ENCODE results near the gene DNPEP. TPM values are rescaled to one million over a fixed set of nuclear protein-coding genes. Genes with fewer than 3 reads are reported as not detected.

Gene DNPEP
- polyA plus RNA-seq, 1 experiment: 134 TPM

DNA sequence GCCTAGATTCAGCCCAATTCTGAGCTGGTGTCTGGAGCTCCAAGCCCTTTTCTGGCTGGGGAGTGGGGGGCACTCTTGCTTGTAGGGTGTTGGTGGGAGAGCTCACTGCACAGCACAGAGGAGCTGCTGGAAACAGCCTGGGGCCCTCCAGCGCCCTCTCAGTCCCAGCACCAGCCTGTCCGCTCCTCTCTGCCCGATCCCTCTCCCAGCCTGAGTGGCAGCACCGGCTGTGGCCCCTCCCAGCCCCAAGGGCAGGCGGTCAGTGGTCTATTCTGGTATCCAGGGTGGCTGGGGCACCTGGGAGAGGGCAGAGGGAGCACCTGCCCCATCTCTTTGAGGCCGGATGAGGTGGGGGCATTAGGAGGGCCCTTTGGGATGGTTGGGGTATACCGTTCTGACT lies 17.2 kb upstream of the DNPEP start:
- ChIA-PET CTCF (interaction anchor here (0.6 to 7.3 kb wide), 16 partner anchors 11 to 136 kb away, joined by 3 to 291 read pairs (median 6); partner anchors contain the start of genes DNPEP, GMPPA and SPEG), POLR2A (no interaction called here)
- H3K4me3 ChIP-seq (ENCODE audit: low read depth, low read length): no peak overlapping the region
- no peaks in the 10 kb centered on the region for H3K36me3 ChIP-seq (ENCODE audit: control insufficient read depth, insufficient read depth, low read length)
- DNase-seq (ENCODE audit: low read depth): no peak
- TF ChIP-seq, protein P1, sequence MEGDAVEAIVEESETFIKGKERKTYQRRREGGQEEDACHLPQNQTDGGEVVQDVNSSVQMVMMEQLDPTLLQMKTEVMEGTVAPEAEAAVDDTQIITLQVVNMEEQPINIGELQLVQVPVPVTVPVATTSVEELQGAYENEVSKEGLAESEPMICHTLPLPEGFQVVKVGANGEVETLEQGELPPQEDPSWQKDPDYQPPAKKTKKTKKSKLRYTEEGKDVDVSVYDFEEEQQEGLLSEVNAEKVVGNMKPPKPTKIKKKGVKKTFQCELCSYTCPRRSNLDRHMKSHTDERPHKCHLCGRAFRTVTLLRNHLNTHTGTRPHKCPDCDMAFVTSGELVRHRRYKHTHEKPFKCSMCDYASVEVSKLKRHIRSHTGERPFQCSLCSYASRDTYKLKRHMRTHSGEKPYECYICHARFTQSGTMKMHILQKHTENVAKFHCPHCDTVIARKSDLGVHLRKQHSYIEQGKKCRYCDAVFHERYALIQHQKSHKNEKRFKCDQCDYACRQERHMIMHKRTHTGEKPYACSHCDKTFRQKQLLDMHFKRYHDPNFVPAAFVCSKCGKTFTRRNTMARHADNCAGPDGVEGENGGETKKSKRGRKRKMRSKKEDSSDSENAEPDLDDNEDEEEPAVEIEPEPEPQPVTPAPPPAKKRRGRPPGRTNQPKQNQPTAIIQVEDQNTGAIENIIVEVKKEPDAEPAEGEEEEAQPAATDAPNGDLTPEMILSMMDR (IDR thresholded peaks at IDR 0.05; ENCODE audit: insufficient read depth, low read depth, low read length): no peak
- H3K27me3 ChIP-seq (ENCODE audit: control insufficient read depth, insufficient read depth, low read length): no peaks in the 10 kb centered on the region

DNA sequence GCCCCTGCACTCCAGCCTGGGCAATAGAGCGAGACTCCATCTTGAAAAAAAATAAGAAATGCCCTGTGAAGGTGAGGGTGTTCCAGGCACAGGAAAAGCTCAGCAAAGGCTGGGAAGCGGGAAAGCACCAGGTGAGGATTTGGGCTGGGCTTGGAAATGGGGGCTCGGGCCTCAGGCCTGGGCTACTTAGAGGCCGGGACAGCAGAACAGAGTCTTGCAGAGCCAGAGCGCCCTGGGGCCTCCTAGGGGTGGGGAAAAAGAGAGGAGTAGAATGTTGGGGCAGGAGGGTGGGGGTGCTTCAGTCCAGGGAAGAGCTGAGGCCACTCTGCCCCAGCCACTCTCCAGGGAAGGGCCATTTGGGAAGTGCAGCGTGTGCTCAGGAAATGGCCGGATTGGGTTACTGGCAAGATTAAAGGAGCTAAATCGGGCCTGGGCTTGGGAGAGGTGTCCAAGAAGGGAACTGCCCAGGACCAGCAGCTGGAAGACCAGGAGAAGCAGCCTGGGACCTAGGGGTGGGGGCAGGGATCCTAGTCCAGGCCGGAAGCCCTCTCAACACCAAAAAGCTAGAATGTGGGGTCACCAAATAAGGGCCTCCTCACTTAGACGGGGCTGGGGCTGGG lies 16.7 kb upstream of the DNPEP start:
- POLR2A ChIA-PET: no interaction called here

DNA sequence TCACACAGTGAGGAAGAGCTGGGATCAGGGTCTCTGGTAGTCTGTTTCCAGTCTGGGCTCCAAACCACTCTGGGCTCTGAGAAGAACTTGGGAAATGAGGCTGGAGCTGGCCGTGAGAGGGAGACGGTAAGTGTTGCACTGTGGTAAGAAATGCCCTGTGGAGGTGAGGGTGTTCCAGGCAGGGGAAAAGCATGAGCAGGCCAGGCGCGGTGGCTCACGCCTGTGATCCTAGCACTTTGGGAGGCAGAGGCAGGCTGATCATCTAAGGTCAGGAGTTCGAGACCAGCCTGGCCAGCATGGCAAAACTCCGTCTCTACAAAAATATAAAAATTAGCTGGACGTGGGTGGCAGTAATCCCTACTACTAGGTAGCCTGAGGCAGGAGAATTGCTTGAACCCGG lies 16.1 kb upstream of the DNPEP start:
- no peak overlapping the region for H3K4me3 ChIP-seq (ENCODE audit: low read depth, low read length)
- ChIA-PET POLR2A (no interaction called here), CTCF (interaction anchor here (0.6 to 7.3 kb wide), 35 partner anchors 10 to 1786 kb away, joined by 3 to 291 read pairs (median 6); partner anchors contain the start of genes DNPEP, GMPPA and SPEG)

More for the DNA sequence above, 16.7 kb upstream of the DNPEP start:
- Histone ChIP-seq H3K27me3 (ENCODE audit: control insufficient read depth, insufficient read depth, low read length) (no peaks in the 10 kb centered on the region), H3K4me3 (ENCODE audit: low read depth, low read length) (no peak overlapping the region), H3K36me3 (ENCODE audit: control insufficient read depth, insufficient read depth, low read length) (no peaks in the 10 kb centered on the region)
- no peak for DNase-seq (ENCODE audit: low read depth)
- TF ChIP-seq, protein P1 (IDR thresholded peaks at IDR 0.05; ENCODE audit: insufficient read depth, low read depth, low read length): no peak
- CTCF ChIA-PET: interaction anchor here (0.7 to 7.3 kb wide), 24 partner anchors 11 to 136 kb away, joined by 3 to 291 read pairs (median 8); partner anchors contain the start of genes DNPEP, GMPPA and SPEG

DNA sequence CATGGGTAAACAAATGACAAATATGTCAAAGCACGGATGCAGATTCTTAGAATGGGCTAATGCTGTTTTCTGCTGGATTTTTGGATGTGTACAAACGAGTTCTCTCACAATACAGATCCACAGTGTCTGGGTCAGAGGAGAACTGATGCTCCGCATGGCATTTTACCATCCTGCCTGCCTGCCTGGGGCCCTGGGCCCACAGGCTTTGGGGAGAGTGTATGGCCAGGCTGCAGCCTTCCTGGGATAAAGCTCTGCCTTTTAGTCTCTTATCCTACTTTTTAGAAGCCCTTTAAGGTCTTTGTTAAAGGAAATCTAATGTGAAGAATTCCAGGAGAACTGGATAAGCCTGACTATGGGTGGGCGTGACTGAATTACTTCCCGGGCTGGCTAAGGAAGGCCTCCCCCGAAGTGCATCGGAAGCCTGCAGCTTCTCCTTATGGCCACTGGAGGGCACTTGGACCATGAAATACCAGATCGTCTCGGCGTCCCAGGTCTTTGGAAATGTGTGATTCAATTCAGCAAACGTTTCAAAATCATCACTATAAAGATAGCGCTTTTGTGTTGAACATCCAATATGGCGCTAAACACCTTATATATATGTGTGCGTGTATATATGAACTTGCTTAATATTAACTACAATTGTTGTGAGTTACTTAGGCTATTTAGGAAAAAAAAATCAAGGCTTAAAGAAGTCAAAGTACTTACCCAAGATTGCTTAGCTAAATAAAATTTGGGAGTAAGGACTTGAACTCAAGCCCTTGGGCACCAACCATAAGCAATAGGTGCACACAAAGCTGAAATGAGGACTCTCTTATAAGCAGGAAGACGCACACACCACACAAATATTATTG lies 15.2 kb upstream of the DNPEP start:
- H3K27me3 ChIP-seq (ENCODE audit: control insufficient read depth, insufficient read depth, low read length): no peaks in the 10 kb centered on the region
- no peak overlapping the region for H3K4me3 ChIP-seq (ENCODE audit: low read depth, low read length)
- ChIA-PET POLR2A (interaction anchor here (0.5 kb wide), 1 partner anchor 44 kb away, joined by 4 read pairs; no protein-coding TSS in a partner anchor), CTCF (interaction anchor here (0.6 to 7.3 kb wide), 41 partner anchors 9 to 1787 kb away, joined by 3 to 291 read pairs (median 6); partner anchors contain the start of genes DES, DNPEP, GMPPA and SPEG)
- TF ChIP-seq, protein P1 (IDR thresholded peaks at IDR 0.05; ENCODE audit: insufficient read depth, low read depth, low read length): peak; percentile 93
- no peaks in the 10 kb centered on the region for H3K36me3 ChIP-seq (ENCODE audit: control insufficient read depth, insufficient read depth, low read length)
- DNase-seq (ENCODE audit: low read depth): peak; percentile 17

More for the DNA sequence above, 16.1 kb upstream of the DNPEP start:
- TF ChIP-seq, protein P1 (IDR thresholded peaks at IDR 0.05; ENCODE audit: insufficient read depth, low read depth, low read length): no peak
- H3K27me3 ChIP-seq (ENCODE audit: control insufficient read depth, insufficient read depth, low read length): no peaks in the 10 kb centered on the region
- no peak for DNase-seq (ENCODE audit: low read depth)
- H3K36me3 ChIP-seq (ENCODE audit: control insufficient read depth, insufficient read depth, low read length): no peaks in the 10 kb centered on the region

DNA sequence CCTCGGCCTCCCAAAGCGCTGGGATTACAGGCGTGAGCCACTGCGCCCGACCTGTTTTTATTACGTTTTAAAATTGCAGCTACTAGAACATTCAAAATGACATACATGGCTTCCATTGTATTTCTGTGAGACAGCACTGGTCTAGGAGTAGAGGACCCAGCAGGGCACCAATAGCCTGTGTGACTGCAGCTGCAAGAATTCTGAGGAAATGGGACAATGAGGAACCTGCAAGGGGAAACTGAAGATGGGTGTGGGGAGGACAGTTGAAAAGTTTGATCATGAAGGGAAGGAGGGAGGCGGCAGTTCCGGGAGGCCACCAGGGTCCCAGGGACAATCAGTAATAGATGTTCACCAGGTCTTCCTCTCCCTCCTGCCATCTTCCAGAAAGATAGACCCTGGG lies 13.9 kb upstream of the DNPEP start:
- TF ChIP-seq, protein P1 (IDR thresholded peaks at IDR 0.05; ENCODE audit: insufficient read depth, low read depth, low read length): no peak
- CTCF ChIA-PET: interaction anchor here (0.7 to 7.3 kb wide), 23 partner anchors 8 to 287 kb away, joined by 3 to 291 read pairs (median 6); partner anchors contain the start of genes ASIC4, CHPF, DES and DNPEP
- no peaks in the 10 kb centered on the region for H3K36me3 ChIP-seq (ENCODE audit: control insufficient read depth, insufficient read depth, low read length)
- DNase-seq (ENCODE audit: low read depth): no peak
- POLR2A ChIA-PET: no interaction called here
- no peak overlapping the region for H3K4me3 ChIP-seq (ENCODE audit: low read depth, low read length)
- no peaks in the 10 kb centered on the region for H3K27me3 ChIP-seq (ENCODE audit: control insufficient read depth, insufficient read depth, low read length)
